HG02759 (cell line): Measurements from ENCODE around the gene CASP5.
"Not testable (repeated sequence)": the region's sequence is repeated elsewhere in the genome, so short reads cannot be mapped to it uniquely, and the experiment has no call there.

ENCODE experiments used
- ATAC-seq: cut with Tn5 transposase; IDR thresholded peaks from one replicate; pipeline ENCODE4 v1.9.1; 2021; ENCODE audit warnings: mild to moderate bottlenecking, moderate library complexity; ENCODE audit not compliant: unreplicated experiment

Gene CASP5

DNA sequence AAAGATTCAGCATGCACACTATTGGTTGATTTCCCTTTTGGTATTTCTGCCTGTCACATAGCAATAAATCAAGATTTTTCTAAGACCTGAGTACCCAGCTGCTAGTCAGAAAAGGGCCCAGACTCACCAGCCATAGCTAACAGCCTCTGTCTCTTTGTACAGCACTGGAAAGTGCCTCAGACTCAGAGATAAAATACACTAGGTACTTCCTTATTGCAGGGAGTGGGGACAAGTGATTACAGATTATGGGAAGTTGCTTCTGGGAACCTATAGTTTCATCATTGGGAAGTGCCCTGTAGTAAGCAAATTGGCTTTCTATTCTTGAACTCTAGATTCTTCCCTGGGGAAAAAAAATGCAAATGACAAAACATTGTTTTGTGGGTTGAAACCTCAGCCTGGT lies at the start of gene CASP5:
CASP5 (minus strand) TSS at position 166 of the 400 bp plus-strand sequence; CDS start at position 134, 32 bp downstream.
- no peak for ATAC-seq

DNA sequence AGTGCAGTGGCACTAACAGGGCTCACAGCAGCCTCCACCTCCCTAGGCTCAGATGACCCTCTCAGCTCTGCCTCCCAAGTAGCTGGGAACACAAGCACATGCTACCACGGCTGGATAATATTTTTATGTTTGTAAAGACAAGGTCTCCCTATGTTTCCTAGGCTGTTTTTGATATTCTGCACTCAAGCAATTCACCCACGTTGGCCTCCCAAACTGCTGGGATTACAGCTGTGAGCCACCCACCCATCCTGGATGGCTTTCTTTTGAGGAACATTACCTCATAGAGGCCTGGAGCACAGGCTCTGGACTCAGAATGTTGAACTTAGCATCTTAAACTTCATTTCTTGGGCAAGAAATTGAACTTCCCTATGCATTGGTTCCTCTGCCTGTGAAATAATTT lies 49.1 kb upstream of the CASP5 start:
- not testable (repeated sequence) for ATAC-seq

DNA sequence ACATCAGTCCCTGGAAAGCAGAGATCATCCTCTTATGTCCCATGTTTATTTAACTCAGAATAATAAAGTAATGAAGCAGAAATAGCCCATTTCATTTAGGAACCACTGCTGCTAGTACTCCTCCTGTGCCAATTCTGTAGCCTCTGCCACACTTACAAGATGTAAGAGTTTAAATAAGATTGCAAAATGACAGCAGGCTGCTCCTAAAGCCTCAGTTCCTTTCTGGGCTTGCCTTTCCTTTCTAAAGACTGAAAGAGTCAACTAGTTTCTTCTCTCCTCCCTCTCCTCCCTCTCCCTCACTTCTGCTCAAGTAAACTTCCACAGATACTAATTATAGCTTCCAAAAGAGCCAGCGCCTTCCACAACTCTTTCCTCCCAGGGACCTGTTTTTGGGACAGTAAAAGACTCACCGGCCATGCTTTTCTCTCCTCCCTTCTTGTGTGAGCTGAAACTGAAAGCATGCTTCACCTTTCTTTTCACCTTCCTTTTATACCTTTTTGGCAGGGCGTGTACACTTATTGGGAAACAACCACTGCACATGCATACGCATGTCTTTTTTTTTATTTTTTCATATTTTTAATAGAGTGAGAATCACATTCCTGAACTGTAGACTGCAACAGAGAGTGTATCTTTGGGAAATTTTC lies 48.2 kb upstream of the CASP5 start:
- ATAC-seq = no peak

DNA sequence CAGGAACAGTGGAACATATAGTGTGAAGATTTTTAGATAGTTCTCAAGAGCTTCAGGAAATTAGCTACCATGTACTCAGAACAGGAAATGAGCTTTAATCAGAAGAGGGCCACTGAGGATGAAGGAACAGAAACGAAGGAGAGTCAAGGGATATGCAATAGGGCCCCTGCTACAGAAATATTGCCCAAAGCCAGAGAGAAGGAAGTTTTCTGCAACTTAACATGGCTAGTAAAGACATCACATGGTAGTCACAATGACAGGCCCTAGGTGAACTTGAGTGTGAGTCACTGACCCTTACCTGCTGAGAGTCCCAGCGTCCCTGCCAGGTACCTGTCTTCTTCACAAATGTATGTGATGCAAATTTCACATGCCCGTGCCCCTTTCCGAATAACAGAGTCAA lies 47.3 kb upstream of the CASP5 start:
- no peak for ATAC-seq

DNA sequence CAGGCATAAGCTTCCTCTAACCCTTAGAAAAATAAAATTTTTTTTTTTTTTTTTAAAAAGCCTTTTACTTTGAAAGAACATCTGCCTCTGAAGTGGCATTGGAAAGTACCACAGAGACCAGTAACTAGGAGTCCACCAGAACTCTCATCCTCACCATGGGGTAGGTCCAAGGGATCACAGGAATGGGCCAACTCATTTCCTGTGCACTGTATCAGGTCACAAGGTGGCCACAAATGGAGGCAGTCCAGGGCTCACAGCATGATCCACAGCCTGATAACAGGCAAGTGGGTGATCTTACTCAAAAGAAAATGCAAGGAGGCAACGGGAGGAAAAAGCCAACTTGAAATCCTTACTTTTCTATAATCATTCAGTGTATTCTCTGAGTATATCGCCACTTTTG lies 46.8 kb upstream of the CASP5 start:
- not testable (repeated sequence) for ATAC-seq

DNA sequence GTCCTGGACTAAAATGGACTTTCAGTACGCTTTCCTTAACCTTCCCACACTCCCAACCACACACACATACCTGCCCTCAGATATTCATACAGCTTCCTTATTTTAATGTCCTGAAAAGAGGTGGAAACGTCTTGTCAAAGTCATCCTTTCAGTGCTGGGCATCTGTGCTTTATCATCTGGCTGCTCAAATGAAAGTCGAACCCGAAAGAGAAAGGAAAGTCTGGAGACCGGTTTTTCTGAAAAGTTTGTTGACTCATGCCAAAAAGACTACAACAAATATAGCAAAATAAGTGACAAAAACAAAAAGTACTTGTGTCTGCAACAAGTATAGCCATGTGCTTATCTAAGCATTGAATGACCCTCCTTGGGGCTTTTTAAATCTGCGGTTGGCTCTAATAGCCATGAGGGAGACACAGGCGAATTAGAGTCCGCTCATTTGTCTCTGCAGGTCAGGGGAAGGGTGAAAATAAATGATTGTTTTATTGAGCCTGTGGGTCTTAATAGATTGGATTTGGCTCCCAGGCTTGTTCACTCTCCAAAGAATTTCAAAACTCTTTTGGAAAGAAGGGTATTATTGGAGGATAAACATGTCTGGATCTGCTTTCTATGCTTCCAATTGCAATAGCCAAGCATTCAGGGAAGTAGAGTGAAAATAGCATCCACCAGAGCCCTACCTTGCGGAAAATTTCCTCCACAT lies 40.4 kb upstream of the CASP5 start:
- ATAC-seq = not testable (repeated sequence)

DNA sequence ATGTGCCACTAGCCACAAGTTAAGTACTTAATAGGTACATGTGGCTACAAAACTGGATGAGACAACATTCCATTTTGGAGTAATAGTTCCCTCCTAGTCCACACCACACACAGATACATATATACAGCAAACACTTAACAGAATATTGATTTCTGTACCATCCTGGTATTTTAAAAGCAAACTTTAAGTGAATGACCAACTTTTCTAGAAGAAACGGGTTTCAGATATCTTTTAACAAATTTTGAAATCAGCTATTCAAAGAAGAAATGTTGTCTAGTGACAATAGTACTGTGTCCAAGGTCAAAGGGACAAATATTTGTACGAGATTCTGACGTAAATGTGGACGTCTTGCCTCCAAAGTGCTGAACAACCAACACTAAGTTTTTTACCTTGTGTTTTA lies 34.5 kb upstream of the CASP5 start:
- ATAC-seq = no peak

DNA sequence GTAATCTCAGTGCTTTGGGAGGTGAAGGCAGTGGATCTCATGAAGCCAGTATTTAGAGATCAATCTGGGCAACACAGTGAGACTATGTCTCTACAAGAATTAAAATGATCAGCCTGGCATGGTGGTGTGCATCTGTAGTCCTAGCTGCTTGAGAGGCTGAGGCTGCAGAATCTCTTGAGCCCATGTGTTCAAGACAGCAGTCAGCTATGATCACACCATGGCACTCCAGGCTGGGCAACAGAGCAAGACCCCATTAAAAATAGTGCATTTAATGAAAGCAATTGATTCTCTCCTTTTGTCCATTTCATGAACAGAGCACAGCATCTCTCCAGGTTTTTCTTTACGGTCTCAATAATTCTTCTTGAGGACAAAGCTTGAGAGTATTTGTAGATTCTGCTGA lies 33.5 kb upstream of the CASP5 start:
- no peak for ATAC-seq

DNA sequence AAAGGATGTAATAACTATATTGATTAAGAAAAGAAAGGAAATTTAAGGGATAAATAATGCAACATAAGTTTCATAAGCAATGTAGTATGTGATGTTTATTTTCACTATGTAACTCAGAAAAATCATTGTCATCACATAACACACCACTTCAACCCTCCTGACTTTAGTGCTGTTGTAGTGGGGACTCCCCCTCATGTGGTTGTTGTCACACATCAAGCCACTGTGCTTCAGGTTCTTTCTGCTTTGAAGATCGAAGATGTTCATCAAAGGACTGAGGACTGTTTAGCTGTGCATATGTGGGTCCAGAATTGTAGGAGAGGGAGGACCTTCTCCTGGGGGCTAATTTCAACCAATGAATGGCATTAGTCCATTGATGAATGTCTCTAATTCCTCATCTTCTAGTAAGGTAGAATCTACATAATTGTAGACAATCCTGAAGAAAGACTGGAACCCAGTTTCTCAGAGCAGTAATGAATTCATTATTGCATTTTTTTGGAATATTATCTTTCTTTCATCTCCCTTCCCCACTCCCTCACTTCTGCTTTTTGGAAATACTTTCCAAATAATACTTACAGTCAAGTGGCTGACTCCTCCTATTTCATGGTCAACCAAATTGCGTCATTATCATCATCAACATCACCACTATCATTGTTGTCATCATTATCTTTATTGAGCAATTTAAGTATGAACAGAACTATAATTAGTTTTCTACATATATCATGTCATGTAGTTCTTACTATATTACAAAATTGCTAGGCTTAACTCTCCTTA lies 31.9 kb upstream of the CASP5 start:
- ATAC-seq = no peak

DNA sequence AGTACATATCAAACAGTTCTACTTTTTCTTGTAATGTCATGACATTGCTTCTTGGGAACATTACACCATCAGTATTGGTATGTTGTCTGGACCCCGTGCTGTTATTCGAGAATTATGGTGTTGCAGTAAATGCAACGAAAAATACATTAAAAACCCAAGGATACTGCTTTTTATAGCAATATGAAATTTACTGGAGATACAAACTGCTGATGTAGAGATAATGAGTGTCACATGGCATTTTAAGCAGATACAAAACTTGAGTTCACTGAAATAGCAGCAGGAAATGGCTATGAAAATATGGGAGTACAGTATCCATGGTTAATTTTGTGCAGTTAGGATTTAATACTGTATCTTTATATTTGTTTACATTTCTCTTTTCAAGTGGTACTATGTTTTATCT lies 29.5 kb upstream of the CASP5 start:
- no peak for ATAC-seq

DNA sequence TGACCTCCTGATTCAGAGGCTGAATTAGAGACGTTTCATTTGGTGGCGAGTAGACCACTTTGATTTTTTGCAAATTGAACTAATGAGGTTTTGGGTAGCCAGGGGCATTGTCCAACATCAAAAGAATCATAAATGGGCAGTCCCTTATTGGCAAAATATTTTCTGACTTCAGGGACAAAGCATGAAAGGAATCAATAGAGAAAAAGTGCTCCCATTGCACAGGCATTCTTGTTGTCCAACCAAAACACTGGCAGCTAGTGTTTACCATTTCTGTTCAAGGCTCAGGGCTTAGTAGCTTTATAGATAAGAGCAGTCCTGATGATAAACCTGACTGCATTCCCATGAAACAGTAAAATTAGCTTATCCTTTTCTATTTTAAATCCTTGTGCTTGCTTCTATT lies 28.6 kb upstream of the CASP5 start:
- ATAC-seq = no peak

DNA sequence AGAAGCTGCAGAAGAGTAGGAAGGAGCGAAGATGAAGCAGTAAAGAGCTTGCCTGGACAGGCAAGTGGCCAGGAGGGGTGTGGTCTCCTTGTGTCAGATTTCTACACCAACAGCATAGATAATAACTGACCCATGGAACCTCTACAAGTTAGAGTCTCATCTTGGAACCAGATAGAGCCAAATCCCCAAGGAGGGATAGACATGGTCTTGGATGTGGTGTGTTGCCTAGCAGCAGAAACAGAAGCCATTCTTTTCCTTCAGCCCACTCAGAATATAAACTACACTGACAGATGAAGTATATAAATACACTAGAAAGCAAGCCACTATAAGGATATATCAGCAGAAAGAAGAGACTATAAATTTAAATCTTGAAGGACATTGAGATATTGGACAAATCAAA lies 26.5 kb upstream of the CASP5 start:
- ATAC-seq = no peak

DNA sequence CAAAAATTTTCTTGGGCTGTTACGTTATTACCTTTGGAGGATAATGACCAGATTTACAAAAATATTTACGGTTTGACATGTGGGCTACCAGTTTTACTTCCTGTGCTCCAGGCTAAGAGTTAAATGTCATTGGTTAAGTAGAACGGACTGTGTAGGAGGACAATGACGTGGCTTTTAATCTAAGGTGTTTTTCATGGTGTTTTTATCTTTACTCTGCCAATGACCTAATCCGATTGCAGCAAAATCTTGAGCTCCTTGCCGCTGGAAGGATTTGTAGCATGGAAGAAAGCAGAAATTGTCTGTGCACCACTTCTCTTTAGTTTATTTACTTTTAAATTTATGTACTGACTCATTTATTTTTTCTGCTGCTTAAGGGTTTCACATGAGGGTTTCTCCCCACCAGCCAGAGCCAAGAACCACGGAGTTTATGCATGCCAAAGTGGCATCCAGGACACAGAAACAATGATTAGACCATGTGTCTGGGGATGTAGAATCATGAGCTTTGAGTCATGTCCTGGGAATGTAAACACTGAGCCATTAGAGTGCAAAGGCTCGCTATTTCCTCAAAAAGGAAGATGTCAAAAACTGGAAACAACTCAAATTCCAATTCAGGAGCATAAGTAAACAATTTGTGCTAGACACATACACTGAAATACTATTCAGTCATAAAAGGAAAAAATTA lies 24.1 kb upstream of the CASP5 start:
- no peak for ATAC-seq

DNA sequence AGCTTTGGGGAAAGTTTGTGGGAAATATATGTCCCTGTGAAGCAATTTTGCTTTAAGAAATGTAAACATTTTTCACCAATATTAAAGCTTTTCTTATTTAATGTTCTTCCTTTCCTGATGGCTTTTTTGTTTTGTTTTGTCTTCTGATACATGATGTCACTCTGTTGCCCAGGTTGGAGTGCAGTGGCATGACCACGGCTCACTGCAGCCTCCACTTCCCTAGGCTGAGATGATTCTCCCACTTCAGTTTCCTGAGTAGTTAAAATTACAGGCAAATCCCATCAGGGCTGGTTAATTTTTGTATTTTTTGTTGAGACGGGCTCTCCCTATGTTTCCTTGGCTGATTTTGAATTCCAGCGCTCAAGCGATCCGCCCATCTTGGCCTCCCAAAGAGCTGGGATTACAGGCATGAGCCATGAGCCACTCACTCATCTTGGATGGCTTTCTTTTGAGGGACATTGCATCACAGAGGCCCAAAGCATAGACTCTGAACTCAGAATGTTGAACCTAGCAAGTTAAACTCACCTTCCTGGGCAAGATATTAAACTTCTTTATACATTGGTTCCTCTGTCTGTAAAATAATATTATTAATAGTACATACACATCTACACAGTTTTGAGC lies 22.8 kb upstream of the CASP5 start:
- no peak for ATAC-seq

DNA sequence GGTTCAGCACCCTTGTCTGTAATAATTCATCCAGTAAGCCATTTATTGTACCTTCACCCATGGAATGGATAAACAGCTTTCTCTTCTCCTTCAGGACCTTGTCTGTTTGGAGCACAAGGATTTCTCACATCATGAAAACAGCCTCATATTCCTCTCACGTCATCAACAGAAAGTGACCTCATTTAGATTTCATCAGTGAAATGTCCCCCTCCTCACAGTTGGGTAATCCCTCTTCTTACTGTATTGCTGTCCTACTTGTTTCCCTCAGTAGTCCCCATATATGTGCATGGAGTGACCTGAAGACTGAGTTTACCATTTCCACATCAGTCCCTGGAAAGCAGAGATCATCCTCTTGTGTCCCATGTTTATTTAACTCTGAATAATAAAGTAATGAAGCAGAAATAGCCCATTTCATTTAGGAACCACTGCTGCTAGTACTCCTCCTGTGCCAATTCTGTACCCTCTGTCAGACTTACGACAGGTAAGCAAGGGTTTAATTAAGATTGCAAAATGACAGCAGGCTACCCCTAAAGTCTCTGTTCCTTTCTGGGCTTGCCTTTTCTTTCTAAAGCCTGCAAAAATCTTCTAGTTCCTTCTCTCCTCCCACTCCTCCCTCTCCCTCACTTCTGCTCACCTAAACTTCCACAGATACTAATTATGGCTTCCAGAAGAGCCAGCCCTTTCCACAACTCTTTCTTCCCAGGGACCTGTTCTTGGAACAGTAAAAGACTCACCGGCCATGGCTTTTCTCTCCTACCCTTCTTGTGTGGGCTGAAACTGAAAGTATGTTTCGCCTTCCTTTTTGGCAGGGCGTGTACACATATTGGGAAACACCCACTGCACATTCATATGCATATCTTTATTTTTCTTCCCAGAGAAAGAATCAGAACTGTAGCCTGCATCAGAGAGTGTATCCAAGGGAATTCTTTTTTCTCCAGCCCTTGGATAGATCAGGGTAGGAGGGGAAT lies 21.9 kb upstream of the CASP5 start, which contains the start of gene CARD16:
CARD16 (minus strand) TSS at position 779 of the 968 bp plus-strand sequence; CDS start at position 741, 38 bp downstream.
- ATAC-seq = peak; percentile 99

DNA sequence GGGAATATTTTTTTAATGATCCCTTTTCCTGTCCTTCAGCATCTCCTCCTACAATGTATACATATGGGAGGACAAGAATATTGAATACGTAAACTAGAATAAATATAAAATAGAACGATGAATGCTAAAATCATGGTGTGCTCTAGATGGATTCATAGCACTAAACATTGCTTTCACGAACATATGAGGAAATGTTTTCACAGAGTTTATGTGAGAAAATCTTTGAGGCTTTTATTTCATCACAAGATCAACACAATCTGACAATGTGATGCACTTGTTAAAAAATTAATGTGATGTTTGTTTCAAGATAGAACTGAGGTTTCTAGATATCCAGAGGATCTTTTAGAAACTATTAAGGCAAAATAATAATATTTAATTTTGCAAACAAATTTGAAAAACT lies 19.2 kb upstream of the CASP5 start:
- no peak for ATAC-seq

DNA sequence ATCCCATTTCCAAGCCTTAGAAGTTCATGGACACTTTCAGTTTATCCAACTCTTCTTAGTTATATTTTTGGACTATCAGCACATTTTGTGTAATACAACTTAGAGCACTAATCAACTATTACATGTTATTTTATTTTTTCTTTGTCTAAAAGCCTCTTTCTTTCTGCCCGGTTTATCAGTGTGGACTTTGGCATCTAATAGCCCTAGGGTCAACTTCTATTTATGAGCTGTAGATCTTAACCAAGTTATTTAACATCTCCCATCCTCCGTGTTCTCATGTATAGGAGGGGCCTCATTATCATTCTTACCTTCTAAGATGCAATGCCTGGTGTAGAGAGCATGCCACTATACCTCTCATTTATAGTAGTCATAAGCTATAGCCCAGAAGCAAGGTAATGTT lies 17.7 kb upstream of the CASP5 start:
- ATAC-seq = no peak

DNA sequence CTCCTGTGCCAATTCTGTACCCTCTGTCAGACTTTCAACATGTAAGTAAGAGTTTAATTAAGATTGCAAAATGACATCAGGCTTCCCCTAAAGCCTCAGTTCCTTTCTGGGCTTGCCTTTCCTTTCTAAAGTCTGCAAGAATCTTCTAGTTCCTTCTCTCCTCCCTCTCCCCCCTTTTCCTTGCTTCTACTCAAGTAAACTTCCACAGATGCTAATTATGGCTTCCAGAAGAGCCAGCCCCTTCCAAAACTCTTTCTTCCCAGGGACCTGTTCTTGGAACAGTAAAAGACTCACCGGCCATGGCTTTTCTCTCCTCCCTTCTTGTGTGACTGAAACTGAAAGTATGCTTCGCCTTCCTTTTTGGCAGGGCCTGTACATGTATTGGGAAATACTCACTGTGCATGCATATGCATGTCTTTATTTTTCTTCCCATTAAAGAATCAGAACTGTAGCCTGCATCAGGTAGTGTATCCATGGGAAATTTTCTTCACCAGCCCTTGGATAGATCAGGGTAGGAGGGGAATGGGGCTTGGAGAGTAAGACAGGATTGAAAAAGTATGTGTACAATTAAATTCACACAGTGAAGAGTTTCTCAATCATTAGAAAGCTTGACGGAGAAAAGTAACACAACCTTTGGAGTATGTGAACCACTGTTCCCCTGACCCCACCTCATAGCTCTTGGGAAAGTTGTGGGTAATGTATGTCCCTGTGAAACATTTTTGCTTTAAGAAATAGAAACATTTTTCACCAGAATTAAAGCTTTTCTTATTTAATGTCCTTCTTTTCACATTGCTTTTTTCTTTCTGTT lies 12.0 kb upstream of the CASP5 start, which contains the start of gene CASP1:
CASP1 (minus strand) TSS at position 332 of the 808 bp plus-strand sequence; CDS start at position 301, 31 bp downstream.
- ATAC-seq = peak; percentile 97

DNA sequence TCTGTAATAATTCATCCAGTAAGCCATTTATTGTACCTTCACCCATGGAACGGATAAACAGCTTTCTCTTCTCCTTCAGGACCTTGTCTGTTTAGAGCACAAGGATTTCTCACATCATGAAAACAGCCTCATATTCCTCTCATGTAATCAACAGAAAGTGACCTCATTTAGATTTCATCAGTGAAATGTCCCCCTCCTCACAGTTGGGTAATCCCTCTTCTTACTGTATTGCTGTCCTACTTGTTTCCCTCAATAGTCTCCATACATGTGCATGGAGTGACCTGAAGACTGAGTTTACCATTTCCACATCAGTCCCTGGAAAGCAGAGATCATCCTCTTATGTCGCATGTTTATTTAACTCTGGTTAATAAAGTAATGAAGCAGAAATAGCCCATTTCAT lies 11.4 kb upstream of the CASP5 start:
- ATAC-seq = peak; percentile 2
